Measurements from ENCODE around the gene LARP4B.

LARP4B gene

GRCh38 chr10:822661-823367 lies 108.7 kb downstream of the LARP4B start:
- DNase-seq = no peak

DNA sequence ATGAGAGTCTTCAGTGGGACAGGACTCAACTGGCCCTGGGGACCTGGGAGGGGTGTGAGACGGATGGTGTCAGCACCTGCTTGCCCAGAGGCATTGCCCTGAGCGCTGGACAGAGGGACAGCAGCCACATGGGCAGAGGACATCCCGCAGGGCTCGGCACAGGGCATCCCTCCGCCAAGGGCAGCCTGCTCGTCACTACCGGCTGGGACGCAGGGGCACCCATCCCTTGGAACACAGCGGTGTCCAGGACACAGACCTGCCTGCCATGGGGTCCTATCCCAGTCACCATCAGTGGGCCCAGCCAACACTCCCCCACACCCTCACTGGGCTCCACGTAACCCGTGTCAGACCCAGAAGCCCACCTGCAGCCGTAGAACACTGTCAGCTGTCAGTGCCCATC lies 109.3 kb downstream of the LARP4B start:
- no peak for DNase-seq

GRCh38 chr10:821322-821721 lies 110.2 kb downstream of the LARP4B start:
- no peak for DNase-seq

DNA sequence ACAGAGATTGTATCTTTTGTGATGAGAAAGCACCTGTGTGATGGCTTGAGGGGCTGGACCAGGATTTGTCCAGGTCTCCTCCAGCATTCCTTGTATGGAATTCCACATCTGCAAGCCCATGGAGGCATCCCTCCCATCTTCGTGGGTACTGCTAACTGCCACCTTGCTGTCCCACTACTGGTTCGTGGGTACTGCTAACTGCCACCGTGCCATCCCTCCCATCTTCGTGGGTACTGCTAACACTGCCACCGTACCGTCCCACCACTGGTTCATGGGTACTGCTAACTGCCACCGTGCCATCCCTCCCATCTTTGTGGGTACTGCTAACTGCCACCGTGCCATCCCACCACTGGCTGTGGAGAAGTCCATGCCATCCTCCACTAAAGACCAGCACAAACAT lies 111.7 kb downstream of the LARP4B start:
- no peak for DNase-seq

- no peak for DNase-seq
Measured at GRCh38 chr10:819326-819725, 112.2 kb downstream of the LARP4B start.

DNA sequence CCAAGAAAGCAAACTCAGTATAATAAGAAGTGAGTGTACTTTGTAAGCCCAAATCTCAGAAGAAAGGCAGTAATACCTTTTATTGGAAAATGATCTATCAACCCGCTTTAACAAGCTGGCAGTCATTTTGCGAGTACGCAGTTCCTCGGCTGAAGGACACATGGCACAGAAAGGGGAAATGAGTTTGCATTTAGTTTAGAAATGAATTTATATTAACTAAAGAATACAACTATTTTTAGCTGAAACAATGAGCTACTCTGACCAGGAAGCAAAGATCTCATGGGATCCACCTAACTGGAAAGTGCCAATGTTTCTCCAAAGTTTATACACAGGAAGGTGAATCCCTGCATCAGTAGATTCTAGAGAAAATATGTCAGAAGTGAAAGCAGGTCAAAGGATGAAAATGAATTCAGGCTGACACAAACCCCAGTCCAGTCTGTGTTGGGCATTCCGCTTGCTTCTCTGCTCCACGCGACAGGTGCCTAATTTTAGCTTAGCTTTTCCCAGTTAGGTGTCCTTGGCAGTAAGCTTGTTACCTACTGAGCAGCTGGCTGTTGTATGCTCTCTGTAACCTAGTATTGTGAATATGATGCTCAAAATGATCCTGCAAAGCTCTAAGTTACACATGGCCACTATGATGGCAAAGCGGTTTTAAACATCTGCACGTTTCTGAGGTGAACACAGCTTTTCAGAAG lies 112.8 kb downstream of the LARP4B start:
- no peak for DNase-seq

GRCh38 chr10:818010-818409 lies 113.5 kb downstream of the LARP4B start:
- no peak for DNase-seq

DNA sequence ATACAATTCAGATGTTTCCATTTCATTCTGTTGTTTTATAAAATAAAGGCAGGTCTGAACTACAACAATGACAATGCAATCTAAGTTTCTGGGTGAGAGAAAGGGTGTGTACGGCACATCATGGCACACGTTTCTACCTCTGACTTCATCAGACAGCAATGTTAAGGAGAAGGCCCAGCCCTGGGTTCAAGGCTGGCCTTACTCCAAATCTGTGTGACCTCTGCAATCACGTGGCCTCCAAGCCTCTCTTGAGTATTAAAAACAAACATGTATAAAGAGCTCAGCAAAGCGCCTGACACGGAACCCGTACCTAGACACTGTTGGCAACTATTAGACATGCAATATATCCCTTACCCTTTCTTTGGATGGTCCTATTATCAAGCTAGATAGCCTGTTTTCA lies 114.1 kb downstream of the LARP4B start:
- DNase-seq = no peak

DNA sequence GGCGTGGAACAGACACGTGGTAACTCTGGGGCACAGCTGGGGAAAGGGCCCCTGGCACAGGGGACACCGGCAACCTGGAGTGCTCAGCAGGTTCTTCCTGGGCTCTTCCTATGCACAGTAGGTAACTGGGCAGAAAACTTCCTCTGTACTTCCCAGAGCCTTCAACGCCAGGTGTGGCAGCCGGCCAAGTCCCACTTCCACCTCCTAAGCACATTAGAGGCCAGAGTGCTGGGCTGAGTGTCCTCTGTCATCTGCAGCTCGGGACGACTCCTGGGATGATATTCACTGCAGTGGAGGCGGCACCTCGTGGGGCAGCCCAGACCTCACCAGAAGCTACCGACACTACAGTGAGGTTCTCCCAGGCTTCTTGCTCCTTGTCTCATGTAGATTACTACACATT lies 114.5 kb downstream of the LARP4B start:
- DNase-seq = no peak

- DNase-seq = no peak
Measured at GRCh38 chr10:816091-816477, 115.4 kb downstream of the LARP4B start.

GRCh38 chr10:815338-816090 lies 116.0 kb downstream of the LARP4B start:
- no peak for DNase-seq

DNA sequence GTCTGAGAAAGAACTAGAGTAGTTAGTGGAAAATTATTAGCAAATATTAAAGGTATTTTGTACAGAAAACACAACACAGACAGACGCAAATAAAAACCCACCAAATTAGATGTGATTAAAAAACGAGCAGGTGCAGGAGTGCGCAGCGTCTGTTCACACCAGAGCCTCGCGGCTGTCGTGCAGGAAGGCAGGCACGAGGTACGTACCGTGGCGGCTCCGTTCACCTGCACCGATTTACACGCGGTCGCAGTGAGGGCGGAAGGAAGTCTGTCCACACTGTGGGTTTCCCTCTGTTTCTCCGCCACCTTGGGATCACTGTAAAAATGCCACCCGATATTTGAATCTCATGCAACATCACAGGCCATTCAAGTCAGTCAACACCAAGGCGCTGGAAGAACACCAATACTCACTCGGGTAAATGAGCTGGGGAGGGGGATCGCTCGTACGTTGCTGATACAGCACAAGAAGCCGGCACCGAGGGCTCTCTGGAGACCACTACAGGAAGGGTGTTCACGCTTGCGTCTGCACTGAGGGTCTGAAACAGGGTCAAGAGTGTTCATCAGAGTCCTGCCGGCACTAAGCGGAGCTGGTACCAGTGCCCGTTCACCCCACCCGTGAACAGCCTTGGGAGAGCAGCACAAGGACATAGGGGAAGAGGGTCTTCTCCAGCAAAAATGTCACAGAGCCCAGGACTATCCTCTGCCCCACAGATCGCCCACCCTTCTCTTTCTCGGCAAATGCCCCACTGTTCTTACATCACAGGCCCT lies 116.8 kb downstream of the LARP4B start:
- no peak for DNase-seq

GRCh38 chr10:813286-813685 lies 118.2 kb downstream of the LARP4B start:
- DNase-seq = no peak

- no peak for DNase-seq
Measured at GRCh38 chr10:812787-813186, 118.7 kb downstream of the LARP4B start.

- DNase-seq = no peak
Measured at GRCh38 chr10:811379-812175, 119.9 kb downstream of the LARP4B start.

DNA sequence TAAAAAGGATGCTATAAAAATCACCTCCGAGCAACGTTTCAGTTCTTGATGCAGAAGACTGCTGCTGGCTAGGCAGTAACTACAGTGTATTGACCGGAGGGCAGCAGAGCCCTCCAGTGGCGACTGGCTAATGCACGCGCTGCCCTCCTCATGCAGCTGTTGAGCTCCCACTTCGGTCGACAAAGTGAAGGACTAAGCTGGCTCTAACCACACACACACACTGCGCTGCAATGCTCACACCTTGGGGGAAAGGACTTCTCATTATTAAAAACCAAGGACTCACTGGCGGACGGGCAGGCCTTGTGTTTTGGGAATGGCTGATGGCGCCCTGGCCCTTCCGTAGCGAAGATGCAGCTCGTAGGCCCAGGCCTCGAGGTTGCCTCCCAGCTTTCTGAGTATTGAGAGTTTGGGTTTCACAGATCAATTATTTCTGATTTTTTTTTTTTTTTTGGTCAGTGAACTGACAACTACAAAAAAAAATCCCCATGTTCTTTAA lies 121.1 kb downstream of the LARP4B start:
- no peak for DNase-seq

DNA sequence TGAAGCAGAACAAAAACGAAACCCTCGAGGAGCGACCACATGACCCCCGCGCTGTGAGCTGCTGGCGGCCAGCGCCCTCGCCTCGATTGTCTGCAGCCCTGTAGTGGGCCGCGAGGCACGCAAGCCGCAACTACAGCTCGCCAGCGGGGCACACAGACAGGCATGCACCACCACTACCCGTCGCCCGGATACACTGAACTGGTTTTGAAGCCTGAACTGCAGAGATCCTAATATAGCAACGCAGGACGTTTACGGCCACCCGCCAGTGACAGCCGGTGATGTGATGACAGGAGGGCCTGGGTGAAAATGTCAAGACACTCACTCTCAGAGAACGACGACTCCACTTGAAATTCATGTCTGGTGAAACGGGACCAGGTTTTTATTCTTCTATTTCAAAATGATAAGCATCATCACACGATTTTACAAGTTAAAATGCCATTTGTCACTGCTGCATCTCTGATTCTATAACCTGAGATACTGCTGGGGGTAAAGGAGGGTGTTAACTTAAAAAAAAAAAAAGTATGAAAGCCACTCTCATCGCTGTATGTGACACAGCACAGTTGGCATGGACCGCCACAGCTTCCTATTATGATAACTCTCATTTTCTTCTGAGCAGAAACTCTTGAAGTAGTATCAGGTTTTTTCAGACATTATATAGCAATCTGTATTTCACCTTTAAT lies 121.7 kb downstream of the LARP4B start:
- no peak for DNase-seq

GRCh38 chr10:807958-808353 lies 123.5 kb downstream of the LARP4B start:
- no peak for DNase-seq

GRCh38 chr10:807163-807957 lies 124.1 kb downstream of the LARP4B start:
- no peak for DNase-seq

DNA sequence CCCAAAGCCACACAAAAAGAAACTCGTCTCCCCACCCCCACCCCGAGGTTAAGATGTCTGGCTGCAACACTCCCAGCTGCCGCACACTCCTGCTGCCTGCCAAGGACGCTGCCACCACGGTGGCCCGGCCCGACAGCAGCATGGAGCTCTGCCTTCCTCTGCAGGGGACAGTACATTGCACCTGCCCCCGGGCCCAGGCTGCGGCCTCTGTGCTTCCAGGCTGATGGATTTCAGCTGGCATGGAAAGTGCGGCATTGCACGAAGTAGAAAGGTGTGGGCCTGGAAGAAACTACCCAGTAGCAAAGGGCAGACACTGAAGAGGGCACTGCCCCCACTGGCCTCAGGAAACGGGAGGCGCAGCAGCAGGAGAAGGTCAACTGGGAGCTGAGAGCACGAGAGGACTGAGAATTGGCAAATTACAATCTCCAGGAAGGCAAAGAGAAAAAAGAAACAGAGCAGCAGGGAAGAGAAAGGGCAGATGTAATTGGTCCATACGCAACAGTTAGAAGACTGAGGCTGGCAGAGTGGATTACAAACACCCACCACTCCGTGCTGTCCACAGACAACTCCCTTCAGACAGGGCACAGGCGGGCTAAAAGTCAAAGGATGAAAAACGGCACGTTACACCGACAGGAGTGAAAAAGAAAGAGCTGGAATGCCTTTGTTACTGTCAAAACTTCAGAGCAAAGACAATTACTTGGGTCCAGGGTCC lies 124.9 kb downstream of the LARP4B start:
- no peak for DNase-seq
